Stimulated activated CD4-positive, alpha-beta T cell treated with anti-CD3 and anti-CD28 coated beads, Interleukin-4, amount 100 ng/mL, for 24 hours (primary cell): Measurements from ENCODE around the gene GMDS.

ENCODE experiments used
- DNase-seq: peaks from one replicate; pipeline ENCODE4 v3.0.0-alpha.2; 2020

The GMDS gene

DNA sequence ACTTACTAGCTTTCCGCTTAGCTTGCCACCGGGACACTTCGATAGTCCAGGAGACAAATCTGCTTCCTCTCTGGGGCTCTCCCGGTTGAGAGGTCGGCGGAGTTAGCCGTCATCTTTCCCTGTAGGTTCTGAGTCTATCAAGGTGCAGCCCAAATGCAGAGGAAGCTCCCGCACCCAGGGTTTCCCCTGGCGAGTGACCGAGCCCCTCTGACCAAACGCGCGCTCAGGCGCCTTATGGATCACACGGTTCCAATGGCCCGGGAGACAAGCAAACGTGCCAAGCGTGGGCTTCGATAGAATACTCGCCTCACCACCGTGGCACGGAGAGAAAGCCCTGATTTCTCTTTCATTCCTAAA, 651.5 kb downstream of the GMDS start:
- no peak for DNase-seq

DNA sequence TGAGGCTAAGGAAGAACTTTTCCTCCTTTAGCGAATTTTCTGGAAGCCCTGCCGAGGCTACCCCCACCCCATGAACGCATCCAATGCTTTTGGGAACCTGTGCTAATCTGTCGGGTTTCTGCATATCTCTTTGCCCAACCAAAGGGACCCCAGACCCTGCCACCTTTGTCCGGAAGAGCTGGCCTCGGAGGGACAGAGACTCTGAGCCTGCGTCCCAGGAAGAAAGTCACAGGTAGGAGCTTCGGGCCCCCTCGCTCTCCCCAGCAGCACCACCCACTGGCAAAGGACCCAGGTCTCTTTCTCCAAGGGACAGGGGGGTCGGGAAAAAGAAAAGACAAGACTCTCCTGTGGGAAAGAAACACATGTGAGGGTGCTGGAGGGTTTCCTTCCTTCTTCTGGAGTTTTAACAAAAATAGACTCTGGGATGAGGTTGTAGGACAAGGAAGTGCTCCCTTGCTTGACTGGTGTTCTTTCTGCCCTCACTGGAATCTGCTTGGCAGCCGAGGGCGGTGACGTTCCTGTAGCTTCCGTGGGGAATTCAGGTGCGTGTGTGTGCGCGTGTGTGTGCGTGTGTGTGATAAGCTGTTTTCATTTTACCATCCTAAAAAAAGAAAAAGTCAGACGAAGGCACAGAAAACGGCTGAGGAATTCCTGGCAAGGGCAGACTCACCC, 652.0 kb downstream of the GMDS start:
- no peak for DNase-seq

DNA sequence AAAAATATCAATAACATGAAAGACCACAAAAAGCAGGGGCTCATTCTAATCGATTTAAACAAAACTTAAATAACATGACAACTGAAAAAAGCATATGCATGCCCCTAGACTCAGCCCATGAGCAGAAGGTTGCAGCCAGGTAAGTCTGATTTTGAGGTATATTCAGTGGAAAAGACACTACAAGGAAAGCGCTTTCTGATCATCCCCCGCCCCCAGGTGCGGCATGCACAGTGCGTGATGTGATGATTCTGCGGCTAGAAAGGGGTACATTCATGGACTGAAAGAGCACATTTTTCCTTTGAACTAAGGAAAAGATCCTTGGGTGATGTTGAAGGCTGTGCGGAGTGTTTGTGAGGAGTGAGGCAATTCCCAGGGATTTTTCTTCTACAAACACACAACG, 652.6 kb downstream of the GMDS start:
- DNase-seq: no peak

DNA sequence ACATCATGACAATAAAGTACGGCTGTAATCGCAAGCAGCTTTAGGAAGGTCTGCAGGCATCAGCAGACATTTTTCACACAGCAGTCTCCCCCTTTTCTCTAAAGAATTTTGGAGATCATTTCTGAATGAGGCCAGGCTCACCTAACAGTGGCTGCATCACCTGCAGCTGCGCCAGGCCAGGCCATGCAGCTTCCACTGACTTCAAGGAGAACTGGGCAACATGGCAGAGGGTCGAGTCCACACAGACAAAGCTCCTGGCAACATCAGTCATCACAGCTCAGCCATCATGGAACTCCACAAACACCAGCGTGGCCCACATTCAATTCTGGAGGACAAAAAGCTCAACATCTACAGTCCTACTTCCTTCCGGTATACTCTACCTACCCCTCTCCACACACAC, 653.5 kb downstream of the GMDS start:
- DNase-seq: no peak

DNA sequence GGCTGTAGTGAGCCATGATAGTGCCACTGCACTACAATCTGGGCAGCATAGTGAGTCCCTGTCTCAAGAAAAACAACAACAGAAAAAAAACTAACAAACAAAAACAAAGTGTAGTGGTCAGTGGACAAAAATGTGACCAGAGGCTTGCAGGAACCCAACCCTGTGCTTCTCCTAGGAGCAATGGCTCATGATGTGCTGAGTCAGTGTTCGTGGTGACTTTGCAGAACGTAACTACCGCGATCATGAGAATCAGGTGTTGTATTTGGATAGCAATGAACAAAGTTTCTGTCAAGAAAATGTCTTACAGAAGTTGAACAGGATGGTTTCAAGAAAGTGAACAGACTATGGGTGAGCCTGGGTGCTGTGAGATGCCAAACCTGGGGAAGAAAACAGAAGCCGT, 654.2 kb downstream of the GMDS start:
- DNase-seq: no peak

DNA sequence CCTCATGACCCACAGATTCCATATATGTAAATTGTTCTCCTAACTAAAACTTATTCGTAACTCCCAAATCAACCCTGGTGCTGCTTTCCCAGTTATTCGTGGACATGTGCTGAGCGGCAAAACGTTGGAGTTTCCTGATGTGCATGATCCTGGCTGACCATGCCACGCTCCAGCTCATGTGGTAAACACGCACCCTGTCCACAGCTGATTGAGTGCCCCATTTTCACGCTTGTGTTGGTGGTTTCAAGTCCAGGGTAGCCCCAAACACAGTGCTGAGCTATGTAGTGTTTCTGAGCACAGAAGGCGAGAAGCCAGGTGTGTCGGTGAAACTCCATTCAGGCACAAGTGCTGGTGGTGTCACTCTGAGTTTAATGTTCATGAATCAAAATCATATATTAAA, 654.8 kb downstream of the GMDS start:
- DNase-seq: no peak

DNA sequence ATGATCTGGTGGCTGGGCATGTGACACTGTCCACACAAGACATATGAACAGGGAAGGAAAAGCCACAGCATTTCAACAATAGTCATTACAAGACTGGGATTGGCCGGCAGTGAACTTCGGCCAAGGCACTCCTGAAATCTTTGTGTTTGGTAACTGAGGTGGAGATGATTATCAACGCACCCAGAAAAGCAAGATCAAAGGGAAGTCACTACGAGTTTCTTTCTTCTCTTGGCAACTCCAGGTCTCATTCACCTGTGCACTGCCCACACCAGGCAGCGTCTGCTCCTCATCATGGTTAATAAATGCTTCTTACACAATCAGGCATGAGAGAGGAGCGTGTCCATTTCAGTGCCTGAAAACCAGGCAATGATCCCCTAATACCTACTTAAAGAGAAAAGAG, 656.2 kb downstream of the GMDS start:
- DNase-seq: no peak

DNA sequence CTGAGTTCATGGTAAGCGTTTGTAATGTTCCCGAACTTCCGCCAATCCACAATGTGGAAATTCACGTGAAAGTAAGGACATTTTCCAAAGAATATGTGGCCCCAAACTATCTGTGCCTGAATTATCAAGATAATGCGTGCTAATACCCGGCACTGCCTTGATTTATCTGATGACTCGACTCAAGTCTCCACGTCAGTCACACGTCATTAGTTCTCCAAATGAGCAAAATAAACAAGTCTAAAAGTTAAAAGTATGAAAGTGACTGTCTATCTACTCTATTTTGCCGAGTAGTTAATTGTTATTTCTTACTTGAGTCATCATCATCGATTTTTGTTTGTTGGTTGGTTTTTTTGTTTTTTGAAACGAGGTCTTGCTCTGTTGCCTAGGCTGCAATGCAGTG, 657.4 kb downstream of the GMDS start:
- DNase-seq: no peak

DNA sequence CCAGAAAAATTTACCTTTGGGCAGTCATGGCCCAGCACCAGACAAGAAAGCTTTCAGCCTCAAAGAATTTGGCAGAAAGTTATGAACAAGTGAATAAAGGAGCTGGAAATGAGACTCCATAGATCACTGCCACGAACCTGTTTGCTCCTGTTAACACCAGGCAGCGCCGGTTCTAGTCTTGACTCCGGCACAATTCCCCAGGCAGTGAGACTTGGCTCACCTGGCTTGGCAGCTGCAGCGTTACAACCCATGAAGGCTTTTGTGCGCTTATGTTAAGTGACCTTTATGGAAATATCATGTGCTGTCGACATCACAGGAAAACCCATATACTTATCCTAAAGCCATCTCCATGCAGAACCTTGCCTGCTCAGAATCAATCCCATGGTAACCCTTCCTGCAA, 657.9 kb downstream of the GMDS start:
- DNase-seq: no peak

DNA sequence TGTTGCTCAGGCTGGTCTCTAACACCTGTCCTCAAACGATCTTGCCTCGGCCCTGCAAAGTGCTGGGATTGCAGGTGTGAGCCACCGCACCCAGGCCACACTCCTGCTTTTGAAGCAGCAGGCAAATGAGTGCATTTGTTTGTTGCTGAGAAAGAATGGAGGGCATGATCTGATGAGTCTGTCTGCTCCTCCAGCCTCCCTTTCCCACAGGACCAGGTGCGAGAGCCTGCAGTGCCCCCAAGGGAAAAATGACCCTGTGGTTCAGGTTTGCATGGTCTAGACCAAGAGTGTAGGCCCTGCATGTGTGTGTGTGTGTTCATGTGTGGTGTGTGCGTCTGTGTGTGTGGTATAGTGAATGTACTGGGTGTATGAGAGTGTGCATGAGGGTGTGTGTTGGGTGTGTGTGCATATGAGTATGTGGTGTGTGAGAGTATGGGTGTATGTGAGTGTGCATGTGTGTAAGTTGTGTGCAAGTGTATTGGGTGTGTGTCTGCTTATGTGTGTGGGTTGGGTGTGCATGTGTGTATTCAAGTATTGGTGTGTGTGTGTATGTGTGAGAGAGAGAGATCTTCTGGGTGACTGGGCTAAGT, 658.4 kb downstream of the GMDS start:
- DNase-seq: no peak

DNA sequence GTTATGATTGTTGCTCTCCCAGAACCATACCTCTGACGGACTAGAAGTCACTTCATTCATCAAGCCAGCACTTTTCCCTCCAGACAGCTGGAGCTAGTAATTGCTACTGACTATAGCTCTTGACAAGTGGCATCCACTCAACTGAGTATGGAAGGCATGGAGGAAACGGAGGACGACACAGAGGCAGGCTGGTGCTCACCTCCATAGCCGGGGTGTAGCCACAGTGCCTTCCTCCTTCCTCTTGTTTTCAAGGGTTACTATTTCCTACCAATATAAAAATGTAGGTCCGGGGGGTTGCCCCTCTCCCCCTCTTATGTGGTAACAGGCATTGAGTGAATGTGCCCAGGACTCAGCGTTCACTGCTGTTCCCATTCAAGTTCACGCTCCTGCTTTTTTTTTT, 659.1 kb downstream of the GMDS start:
- DNase-seq: no peak

DNA sequence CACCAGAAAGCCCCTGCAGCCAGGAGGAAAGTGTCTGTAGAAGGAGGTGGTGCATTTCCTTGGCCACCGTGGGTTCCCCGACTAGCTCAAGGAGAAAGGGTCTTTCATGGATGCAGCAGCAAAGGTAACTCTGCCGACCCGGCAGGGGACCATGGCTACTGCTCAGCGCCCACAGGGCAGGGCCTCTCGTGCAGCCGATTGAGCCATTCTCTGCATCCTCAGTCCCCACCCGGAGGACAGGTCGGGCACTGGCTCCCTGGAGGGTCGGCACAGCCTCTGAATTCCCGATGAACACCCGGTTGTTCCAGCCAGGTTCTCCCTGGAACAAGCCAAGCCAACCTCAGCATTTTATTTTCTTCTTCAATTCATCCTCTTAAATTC, 659.7 kb downstream of the GMDS start:
- DNase-seq: no peak

DNA sequence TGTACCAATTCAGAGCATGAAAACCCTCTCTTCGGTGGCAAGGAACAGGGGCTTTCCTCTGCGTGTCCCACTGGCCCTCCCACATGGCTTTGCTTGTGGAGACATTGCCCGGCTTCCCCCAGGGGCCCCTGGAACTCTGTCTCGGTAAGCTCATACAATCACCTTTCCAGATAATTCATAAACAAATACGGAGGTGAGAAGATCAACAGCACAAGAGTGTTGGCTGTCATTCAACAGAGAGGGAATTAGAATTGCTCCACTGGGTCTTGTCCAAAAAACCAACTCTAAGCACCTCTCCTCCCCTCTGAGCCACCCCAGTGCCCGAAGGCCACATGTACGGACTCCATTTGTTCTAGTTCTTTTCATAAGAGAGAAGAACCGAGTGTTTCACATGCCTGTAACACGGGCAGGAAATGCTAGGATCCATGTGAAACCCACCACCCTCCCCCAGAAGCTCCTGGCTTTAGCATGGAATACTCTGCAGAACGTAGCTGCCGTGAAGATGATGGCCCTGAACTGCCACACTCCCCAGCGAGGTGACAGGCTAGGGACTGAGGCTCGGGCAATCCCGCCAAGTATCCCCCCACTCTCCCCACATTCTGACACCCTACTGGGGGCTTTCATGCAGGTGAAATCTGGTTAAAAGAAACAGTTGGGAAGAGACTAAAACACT, 660.3 kb downstream of the GMDS start:
- DNase-seq: no peak

DNA sequence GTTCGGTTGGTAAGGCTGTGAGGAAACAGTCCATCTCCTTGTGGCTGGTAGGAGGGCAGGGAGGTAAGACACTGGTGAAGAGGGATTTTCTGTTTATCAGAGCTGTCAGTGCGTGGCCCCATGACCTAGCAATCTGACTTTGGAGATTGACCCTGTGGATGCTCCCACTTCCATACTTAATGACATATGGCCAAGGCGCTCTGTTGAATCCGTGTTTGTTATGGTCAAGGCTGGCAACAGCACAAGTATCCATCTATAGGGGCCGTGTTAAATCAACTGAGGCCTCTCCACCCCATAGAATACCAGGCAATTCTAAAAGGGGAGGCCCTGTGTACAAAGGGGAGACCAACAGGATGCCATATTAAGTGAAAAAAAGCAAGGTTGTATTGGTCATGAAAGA, 661.3 kb downstream of the GMDS start:
- DNase-seq: no peak

DNA sequence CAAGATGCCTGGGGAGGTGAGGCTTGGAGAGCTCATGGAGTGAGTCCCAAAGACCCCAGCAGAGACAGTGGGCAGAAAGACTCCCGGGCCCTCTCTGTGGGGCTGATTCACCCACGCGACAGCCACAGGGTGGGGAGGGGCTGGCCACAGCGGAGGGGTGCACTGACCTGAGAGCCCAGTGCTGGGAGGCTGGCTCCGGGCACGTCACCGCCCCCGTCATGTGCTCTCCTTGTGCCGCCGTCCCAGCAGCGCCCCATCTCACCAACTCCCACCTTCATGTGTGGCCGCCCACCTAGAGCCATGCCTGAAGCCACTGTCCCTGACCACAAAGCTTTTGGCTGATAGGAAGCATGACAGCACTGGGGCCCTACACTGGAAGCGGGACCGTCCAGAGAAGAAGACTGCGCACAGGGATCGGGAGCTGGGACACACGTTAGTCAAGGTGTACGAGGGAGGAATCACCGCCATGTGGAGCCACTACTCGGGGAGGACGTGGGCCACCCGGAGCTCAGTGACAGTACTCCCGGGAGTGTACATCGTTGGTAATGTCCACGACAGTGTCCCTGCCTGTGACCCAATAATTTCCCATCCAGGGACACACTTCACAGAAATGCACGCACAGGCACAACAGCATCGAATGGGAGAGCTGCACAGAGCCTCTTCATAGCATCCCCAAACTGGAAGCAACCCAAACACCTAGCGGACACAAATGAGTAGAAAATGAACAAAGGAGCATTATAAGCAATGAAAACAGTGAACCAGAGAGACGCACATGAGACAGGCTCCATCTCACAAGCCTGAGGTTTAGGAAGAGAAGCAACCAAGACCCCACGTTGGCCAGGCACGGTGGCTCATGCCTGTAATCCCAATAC, 664.0 kb downstream of the GMDS start:
- no peak for DNase-seq

DNA sequence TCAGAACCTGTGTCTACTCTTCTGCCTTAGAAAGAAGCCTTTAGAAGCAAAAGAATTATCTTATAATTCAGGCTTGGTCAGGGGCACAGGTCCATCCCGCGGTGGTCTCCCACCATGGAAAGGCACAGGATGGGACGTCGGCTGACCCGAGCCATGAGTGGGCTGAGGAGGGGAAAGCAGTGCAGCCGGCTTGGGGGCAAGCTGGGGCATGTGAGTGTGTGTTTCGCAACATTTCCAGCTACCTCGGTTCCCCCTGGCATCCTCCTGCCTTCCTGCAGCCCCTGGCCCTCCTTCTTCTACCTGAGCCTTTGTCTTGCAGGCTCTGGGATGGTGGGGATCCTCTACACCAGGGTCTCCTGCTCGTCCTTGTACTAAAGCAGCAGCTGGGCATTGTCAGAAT, 664.8 kb downstream of the GMDS start:
- DNase-seq: no peak

DNA sequence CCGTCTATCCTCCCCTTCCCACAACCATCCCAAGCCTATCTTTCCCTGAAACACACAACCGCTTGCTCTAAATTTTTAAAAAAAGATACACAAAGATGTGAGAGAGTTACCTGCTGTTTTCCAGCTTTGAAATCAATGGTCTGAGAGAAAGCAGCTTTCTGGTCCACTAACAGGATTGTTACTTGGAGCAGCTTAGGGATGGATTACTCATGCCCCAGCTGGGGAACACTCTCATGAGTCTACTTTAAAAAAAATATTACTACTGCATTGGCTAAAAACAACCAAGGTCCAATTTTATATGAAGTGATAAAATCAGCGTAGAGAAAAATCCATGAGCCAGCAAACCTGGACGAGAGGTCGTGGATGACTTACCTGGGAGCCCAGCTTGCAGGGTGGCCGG, 665.3 kb downstream of the GMDS start:
- no peak for DNase-seq

DNA sequence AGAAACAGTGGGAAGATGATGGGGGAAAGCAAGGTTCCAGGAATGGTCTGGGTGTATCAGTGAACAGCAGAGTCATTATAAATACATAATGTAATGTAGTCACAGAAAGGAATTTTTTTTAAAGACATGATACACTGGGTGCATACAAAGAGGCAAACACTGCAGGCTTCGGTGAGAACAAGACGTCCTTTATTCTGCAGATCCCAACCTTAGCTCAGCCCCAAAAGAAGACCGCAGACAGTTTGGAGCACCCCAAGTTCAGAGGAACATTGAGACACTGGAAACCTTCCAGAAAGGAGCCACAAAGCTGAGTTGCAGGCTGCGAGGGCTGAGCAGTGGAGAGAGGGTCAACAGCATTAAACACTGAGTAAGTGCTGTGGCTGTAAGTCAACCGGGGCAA, 666.3 kb downstream of the GMDS start:
- no peak for DNase-seq

DNA sequence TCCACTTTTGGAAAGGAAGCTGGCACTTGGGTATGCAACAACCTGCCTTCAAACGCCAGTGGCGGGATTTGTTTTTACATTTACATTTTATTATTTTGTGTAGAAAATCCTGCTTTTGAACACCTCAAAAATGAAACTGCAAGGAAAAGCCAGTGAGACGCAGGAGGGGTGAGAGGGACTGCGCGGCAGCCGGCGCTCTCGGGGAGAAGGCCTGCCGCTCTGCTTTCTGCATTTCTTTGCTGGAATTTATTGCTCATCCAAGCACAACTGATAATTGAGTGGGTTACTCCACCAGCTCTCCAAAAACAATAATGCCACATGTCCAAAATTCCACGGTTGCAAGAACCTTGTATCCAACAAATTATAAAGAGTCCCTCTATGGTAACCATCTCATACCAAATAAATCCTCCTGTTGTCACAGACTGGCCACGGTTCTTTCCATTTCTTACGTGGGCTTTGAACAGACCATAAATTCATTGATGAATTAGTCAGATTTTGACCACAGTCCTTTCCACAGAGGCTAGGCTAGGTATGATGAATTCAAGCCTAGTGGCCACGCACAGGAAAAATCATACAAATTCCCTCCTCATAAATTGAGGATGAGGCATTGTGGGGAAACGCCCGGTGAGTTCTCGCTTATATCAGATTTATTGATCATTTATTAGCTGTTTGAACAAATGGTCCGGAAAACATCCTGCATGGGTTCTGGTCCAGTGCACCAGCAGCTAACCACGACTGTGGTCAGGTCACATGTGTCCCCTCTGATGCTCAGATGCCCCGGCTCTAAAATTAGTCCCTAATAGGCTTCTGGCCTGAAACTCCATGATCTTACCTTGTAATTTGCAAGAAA, 667.3 kb downstream of the GMDS start:
- DNase-seq: no peak

DNA sequence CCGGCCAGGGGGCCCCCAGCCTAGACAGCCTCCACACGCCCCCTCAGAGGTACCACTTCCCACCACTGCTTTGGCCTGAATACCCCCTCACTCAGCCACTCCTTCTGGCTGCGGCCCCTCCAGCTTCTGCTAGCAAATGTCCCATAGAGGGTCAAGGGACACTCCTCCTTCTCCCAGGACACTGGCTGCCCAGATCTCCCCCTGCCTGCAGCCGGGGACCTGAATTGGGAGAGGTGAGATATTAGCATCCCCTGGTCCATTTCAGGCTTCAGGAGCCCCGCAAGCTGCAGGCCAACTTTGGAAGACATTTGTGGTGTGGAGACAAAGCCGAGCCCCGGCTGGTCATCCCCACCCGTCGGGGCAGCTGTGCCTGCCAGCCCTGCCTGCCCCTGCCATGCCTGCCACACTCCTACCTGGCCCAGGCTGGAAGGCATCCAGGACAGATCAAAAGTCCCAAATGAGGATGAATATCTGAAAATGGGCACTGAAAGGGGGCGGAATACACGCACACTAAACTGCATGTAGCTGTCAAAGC, 668.2 kb downstream of the GMDS start:
- DNase-seq: no peak

DNA sequence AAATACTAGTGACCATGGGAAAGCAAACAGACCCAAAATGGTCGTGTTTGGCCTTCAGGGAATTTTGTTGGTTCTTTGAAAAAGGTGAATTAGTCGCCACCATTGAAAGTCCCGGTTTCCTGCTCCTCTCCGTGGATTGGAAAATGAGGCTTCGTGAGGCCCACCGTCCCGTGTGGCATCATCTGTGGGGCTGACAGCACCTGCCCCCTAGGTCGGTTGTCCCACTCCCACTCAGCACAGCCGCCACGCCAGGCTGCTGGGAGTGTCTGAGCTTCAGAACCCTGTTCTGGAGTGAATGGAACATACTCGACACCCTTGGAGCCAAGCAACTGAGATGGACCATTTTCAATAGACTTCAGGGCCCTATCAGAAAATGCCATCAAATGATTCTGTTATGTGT, 668.7 kb downstream of the GMDS start:
- no peak for DNase-seq

DNA sequence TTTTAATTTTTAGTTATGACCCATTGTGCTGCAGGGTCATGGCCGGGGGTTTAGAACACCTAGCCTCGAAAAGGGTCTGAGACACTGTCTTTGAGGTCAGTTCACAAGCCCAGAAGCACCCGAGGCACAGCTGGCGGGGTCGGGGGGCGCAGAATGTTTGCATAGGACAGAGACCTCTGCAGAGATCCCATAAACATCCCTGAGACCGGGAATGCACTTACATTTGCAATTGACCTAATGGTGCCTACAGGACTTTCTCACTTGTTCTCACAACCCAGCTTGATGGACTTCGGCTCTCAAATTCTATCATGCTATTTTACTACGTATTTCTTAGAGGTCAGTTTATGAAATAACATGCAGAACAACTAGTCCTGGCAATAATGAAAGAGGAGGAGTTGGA, 669.2 kb downstream of the GMDS start:
- DNase-seq: no peak
